GM10266 (cell line): ENCODE data around the gene TSPAN16.

Experiments used
- DNase-seq: peaks from one replicate; pipeline ENCODE4 v3.0.0; 2012; ENCODE audit errors: extremely low spot score
- CTCF ChIP-seq: IDR thresholded peaks from 2 replicates; pipeline ENCODE4 v1.5.1; 2012; ENCODE audit warnings: mild to moderate bottlenecking, low read depth; ENCODE audit not compliant: control insufficient read depth, insufficient read depth; ENCODE audit errors: missing control alignments

The TSPAN16 gene

GRCh38 chr19:11295665-11296245 lies at the start of gene TSPAN16:
TSPAN16 (plus strand) TSS chr19:11296160; CDS start chr19:11296298, 138 bp downstream.
- DNase-seq: no peak
- no peak for TF ChIP-seq CTCF

DNA sequence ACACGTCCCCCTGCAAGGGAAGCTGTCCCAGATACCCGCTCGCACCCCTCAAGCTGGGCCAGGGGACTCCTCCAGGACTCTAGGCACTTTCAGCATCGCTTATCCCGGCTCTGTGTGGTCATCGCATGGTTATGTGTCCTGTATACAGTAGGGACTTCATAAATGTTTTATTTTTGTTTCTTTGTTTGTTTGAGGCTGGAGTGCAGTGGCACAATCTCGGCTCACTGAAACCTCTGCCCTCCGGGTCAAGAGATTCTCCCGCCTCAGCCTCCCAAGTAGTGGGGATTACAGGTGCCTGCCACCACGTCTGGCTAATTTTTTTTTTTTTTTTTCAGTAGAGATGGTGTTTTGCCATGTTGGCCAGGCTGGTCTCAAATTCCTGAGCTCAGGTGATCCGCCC lies 49.0 kb upstream of the TSPAN16 start:
- TF ChIP-seq CTCF: no peak

GRCh38 chr19:11247391-11247790 lies 48.6 kb upstream of the TSPAN16 start:
- no peak for DNase-seq
- no peak for TF ChIP-seq CTCF

More for the DNA sequence above, 49.0 kb upstream of the TSPAN16 start:
- DNase-seq: no peak

DNA sequence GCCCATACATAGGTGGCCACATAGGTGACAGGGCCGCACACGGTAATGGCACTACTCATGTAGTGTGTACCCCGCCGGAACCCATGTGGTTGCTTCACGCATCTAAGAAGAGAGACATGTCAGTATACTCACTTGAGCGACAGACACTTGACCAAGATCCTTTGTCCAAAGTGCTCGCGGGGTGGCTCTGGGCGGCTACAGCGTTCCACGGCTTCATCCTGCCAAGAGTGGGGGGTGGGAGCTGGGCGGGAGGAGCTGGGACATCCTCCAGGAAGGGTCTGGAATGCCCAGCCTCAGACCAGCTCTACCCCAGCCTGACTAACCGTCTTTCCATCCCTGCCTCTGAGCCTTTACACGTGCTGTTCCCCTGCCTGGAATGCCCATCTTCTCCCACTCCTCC lies 48.0 kb upstream of the TSPAN16 start:
- TF ChIP-seq CTCF: no peak
- DNase-seq: no peak

- no peak for TF ChIP-seq CTCF
- DNase-seq: no peak
Observed at GRCh38 chr19:11248852-11249251, 47.1 kb upstream of the TSPAN16 start.

DNA sequence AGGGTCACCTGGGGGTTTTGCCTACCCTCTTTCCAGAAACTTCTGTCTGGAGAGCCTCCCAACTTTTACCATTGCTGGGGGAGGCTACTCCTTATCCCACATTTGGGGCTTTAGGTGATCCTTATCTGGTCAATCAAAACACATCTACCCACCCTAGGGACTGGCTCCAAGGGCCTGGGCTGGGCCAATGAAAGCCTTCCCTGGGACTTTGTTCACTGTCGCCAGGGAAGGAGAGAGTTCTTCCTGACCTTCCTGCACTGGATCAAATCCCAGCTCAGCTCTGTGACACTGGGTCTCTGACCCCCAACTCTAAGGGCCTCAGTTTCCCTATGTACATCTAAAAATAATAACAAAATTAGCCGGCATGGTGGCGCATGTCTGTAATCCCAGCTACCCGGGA lies 44.7 kb upstream of the TSPAN16 start:
- no peak for DNase-seq
- TF ChIP-seq CTCF: no peak

DNA sequence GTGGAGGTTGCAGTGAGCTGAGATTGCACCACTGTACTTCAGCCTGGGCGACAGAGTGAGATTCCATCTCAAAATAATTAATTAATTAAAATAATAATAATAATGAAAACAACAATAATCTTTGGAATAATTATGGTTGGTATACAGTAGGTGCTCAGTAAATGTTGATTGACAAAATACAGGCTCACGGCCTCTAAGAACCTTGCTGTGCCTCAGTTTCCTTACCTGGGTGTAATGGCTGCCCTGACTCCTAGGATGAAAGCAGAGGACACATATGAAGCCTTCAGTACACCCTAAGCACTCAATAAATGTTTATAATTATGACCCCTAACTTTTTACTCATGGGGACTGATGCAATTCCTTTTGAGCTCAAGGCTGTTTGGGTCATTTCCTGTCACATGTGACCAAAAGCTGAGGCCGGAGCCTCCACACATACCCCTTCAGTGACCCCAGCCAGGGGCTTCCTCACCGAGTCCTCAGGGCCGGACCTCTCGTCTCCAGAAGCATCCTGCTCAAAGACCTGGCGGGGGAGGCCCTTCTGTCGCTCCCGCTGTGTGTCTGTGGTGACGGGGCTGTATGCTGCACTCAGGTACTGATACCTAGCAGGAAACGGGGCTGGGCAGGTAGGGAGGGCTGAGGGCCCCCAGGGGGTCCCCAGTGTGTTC lies 44.2 kb upstream of the TSPAN16 start:
- TF ChIP-seq CTCF: no peak

More for the DNA sequence above, 44.2 kb upstream of the TSPAN16 start:
- DNase-seq: no peak
